GM23338 (cell line): ENCODE data around the gene CCDC50. TPM values are rescaled to one million over a fixed set of nuclear protein-coding genes. Genes with fewer than 3 reads are reported as not detected.

Experiments
- ATAC-seq: fragments of 200-7000 bp; cut with Tn5 transposase; 3 replicates; pipeline ENCODE4 v1.9.1; 2020
- DNase-seq: peaks from one replicate; pipeline ENCODE4 v3.0.0-alpha.2; 2015; ENCODE audit warnings: low spot score
- H2AFZ ChIP-seq: fragments of 200-600 bp; sonication (generic); 2 replicates; pipeline ENCODE4 v1.8.0; 2016; ENCODE audit warnings: antibody characterized with exemption, mild to moderate bottlenecking, moderate library complexity
- H3F3A ChIP-seq: fragments of 200-600 bp; sonication (generic); replicated peaks from 2 replicates; pipeline ENCODE4 v1.8.0; 2017; ENCODE audit warnings: antibody characterized with exemption, mixed run types, low read depth
- H3K27ac ChIP-seq: fragments of 200-600 bp; sonication (generic); 2 replicates; pipeline ENCODE4 v1.6.1; 2016; ENCODE audit warnings: low read depth
- H3K27me3 ChIP-seq: fragments of 200-600 bp; sonication (generic); 2 replicates; pipeline ENCODE4 v1.8.0; 2016; ENCODE audit warnings: mild to moderate bottlenecking, mixed run types, moderate library complexity; ENCODE audit not compliant: insufficient read depth
- H3K36me3 ChIP-seq: fragments of 200-600 bp; sonication (generic); 2 replicates; pipeline ENCODE4 v1.8.0; 2016; ENCODE audit warnings: mild to moderate bottlenecking; ENCODE audit not compliant: insufficient read depth
- H3K4me1 ChIP-seq: fragments of 200-600 bp; sonication (generic); 2 replicates; pipeline ENCODE4 v1.8.0; 2016; ENCODE audit warnings: mild to moderate bottlenecking, moderate library complexity; ENCODE audit not compliant: insufficient read depth
- H3K4me2 ChIP-seq: fragments of 200-600 bp; sonication (generic); 2 replicates; pipeline ENCODE4 v1.7.1; 2017; ENCODE audit warnings: mixed run types
- H3K4me3 ChIP-seq: fragments of 200-600 bp; sonication (generic); 2 replicates; pipeline ENCODE4 v1.6.1; 2016; ENCODE audit warnings: mixed run types
- H3K79me2 ChIP-seq: fragments of 200-600 bp; sonication (generic); replicated peaks from 2 replicates; pipeline ENCODE4 v1.8.0; 2017; ENCODE audit warnings: mild to moderate bottlenecking; ENCODE audit not compliant: insufficient read depth
- H3K9me2 ChIP-seq: fragments of 200-600 bp; sonication (generic); 2 replicates; pipeline ENCODE4 v1.8.0; 2017; ENCODE audit not compliant: insufficient read depth
- H4K20me1 ChIP-seq: fragments of 200-600 bp; sonication (generic); replicated peaks from 2 replicates; pipeline ENCODE4 v1.8.0; 2017; ENCODE audit warnings: mild to moderate bottlenecking; ENCODE audit not compliant: insufficient read depth
- H3K27ac Mint-ChIP-seq: 2 replicates; pipeline ENCODE4 v1.8.0; 2020; ENCODE audit warnings: inconsistent platforms, mild to moderate bottlenecking, moderate library complexity, mixed read lengths
- H3K27me3 Mint-ChIP-seq: 3 replicates; pipeline ENCODE4 v1.8.0; 2022; ENCODE audit warnings: low read depth, mild to moderate bottlenecking, moderate library complexity, mixed read lengths, inconsistent platforms; ENCODE audit not compliant: insufficient read depth, poor library complexity
- H3K36me3 Mint-ChIP-seq: 3 replicates; pipeline ENCODE4 v1.8.0; 2021; ENCODE audit warnings: low read depth, mild to moderate bottlenecking, inconsistent platforms, moderate library complexity, mixed read lengths
- H3K4me1 Mint-ChIP-seq: 3 replicates; pipeline ENCODE4 v1.8.0; 2020; ENCODE audit warnings: mild to moderate bottlenecking, inconsistent platforms, mixed read lengths
- H3K4me3 Mint-ChIP-seq: 3 replicates; pipeline ENCODE4 v1.8.0; 2021; ENCODE audit warnings: moderate library complexity, mild to moderate bottlenecking, inconsistent platforms, mixed read lengths
- H3K9me3 Mint-ChIP-seq: 3 replicates; pipeline ENCODE4 v1.8.0; 2020; ENCODE audit warnings: moderate library complexity, mild to moderate bottlenecking, inconsistent platforms, mixed read lengths
- CREB1 ChIP-seq: fragments of 250-450 bp; sonication (Bioruptor Pico); IDR thresholded peaks from 2 replicates; pipeline ENCODE4 v1.5.0; 2020; ENCODE audit warnings: low read depth, mild to moderate bottlenecking, moderate library complexity
- CTCF ChIP-seq, 2 experiments: fragments of 200-600 bp in 1 of 2; sonication (generic) in 1 of 2; conservative IDR thresholded peaks; 2 replicates each; pipeline versions ENCODE4 v1.5.1 to v1.6.1; 2016 to 2017; ENCODE audit warnings: antibody characterized with exemption in 2 of 2, low read depth in 2 of 2, mild to moderate bottlenecking in 2 of 2, moderate library complexity in 1 of 2
- EZH2 ChIP-seq: fragments of 200-600 bp; sonication (generic); IDR thresholded peaks from one replicate; pipeline ENCODE4 v1.8.0; 2017; ENCODE audit warnings: antibody characterized with exemption, mild to moderate bottlenecking, low read depth; ENCODE audit not compliant: unreplicated experiment
- EZH2phosphoT487 ChIP-seq: fragments of 200-600 bp; sonication (generic); IDR thresholded peaks from one replicate; pipeline ENCODE4 v1.8.1; 2018; ENCODE audit warnings: antibody characterized with exemption; ENCODE audit not compliant: unreplicated experiment
- JUNB ChIP-seq: IDR thresholded peaks from one replicate; pipeline ENCODE4 v1.6.1; 2016; ENCODE audit warnings: antibody characterized with exemption; ENCODE audit not compliant: unreplicated experiment
- NANOG ChIP-seq: IDR thresholded peaks from 2 replicates; pipeline ENCODE4 v1.6.1; 2016; ENCODE audit warnings: antibody characterized with exemption, borderline replicate concordance
- POLR2AphosphoS5 ChIP-seq: IDR thresholded peaks from 2 replicates; pipeline ENCODE4 v1.6.1; 2016; ENCODE audit warnings: antibody characterized with exemption, low read depth
- REST ChIP-seq: IDR thresholded peaks from one replicate; pipeline ENCODE4 v1.6.1; 2018; ENCODE audit warnings: antibody characterized with exemption; ENCODE audit not compliant: unreplicated experiment
- STAT1 ChIP-seq: IDR thresholded peaks from one replicate; pipeline ENCODE4 v1.6.1; 2016; ENCODE audit warnings: antibody characterized with exemption; ENCODE audit not compliant: unreplicated experiment
- ZNF331 ChIP-seq: fragments of 250-450 bp; sonication (Bioruptor Pico); IDR thresholded peaks from 2 replicates; pipeline ENCODE4 v1.5.0; 2020; ENCODE audit warnings: low read depth, mild to moderate bottlenecking, moderate library complexity
- ZNF462 ChIP-seq: fragments of 250-450 bp; sonication (Bioruptor Pico); IDR thresholded peaks from 2 replicates; pipeline ENCODE4 v1.5.0; 2020; ENCODE audit warnings: mild to moderate bottlenecking, moderate library complexity
- polyA plus RNA-seq: library from polyadenylated mRNA; unstranded; fragments of >200 nt; fragmentation: Nextera tagmentation; extraction: Ambion mirVana; gene quantifications from 2 replicates; pipeline ENCODE4 v1.2.1, GENCODE V29; 2016
- total RNA-seq: library from RNA; depleted of rRNA; stranded (reverse); fragments of >200 nt; shearing (Covaris generic); gene quantifications from 2 replicates; pipeline ENCODE4 v1.2.3, GENCODE V29; 2014

The CCDC50 gene
- total and polyA plus RNA-seq, 2 experiments from 2014 or later: 22.4 to 25.4 TPM

GRCh38 chr3:191417457-191417729, 88.2 kb downstream of the CCDC50 start:
- H3K4me3 Mint-ChIP-seq: no peak overlapping the region
- ATAC-seq: peak; percentile 43
- no peak for DNase-seq
- H3K4me3 ChIP-seq: no peak overlapping the region
- H3F3A ChIP-seq: no peaks in the 10 kb centered on the region
- H3K27ac ChIP-seq: no peak overlapping the region
- TF ChIP-seq EZH2: no peak
- H3K36me3 ChIP-seq: no peaks in the 10 kb centered on the region
- H3K4me2 ChIP-seq: no peak overlapping the region
- no peaks in the 10 kb centered on the region for H3K36me3 Mint-ChIP-seq
- H4K20me1 ChIP-seq: no peaks in the 10 kb centered on the region
- H3K9me2 ChIP-seq: no peaks in the 10 kb centered on the region
- H3K27ac Mint-ChIP-seq: no peak overlapping the region
- H3K9me3 Mint-ChIP-seq: no peaks in the 10 kb centered on the region
- no peaks in the 10 kb centered on the region for H3K27me3 ChIP-seq
- peaks cover 2% of the 10 kb centered on the region; the same call in 2 of the 3 replicates for H3K4me1 Mint-ChIP-seq
- H3K27me3 Mint-ChIP-seq: peaks cover 5% of the 10 kb centered on the region
- H2AFZ ChIP-seq: no peak overlapping the region
- H3K4me1 ChIP-seq: no peaks in the 10 kb centered on the region
- no peaks in the 10 kb centered on the region for H3K79me2 ChIP-seq

- Mint-ChIP-seq H3K4me1 (peaks cover 2% of the 10 kb centered on the region; the same call in 2 of the 3 replicates), H3K27ac (no peak overlapping the region), H3K36me3 (no peaks in the 10 kb centered on the region), H3K4me3 (no peak overlapping the region), H3K9me3 (no peaks in the 10 kb centered on the region), H3K27me3 (no peaks in the 10 kb centered on the region)
- Histone ChIP-seq H3F3A (no peaks in the 10 kb centered on the region), H3K36me3 (no peaks in the 10 kb centered on the region), H3K9me2 (no peaks in the 10 kb centered on the region), H3K4me3 (no peak overlapping the region), H3K27ac (no peak overlapping the region), H2AFZ (no peak overlapping the region), H3K4me2 (no peak overlapping the region), H3K79me2 (no peaks in the 10 kb centered on the region), H4K20me1 (no peaks in the 10 kb centered on the region), H3K27me3 (no peaks in the 10 kb centered on the region), H3K4me1 (no peaks in the 10 kb centered on the region)
- DNase-seq (no peak), ATAC-seq (no peak)
- no peak for TF ChIP-seq JUNB
- no peak for TF ChIP-seq CREB1 (CRISPR knock-in tag)
- no peak for TF ChIP-seq EZH2phosphoT487
- TF ChIP-seq REST: no peak
- TF ChIP-seq NANOG: no peak
- no peak for TF ChIP-seq CTCF (conservative IDR thresholded peaks at IDR 0.05; ENCODE audit: low read depth in 2 of 2)
- no peak for TF ChIP-seq STAT1
- TF ChIP-seq ZNF462 (CRISPR knock-in tag): no peak
- TF ChIP-seq POLR2AphosphoS5: no peak
- TF ChIP-seq ZNF331 (CRISPR knock-in tag): no peak
- TF ChIP-seq EZH2: no peak
Observed at GRCh38 chr3:191420771-191421170, 91.6 kb downstream of the CCDC50 start.
